HG02885 (cell line): ENCODE results near the gene CPSF7.
"Not testable (repeated sequence)": the region's sequence is repeated elsewhere in the genome, so short reads cannot be mapped to it uniquely, and the experiment has no call there.

Source experiments
- ATAC-seq: cut with Tn5 transposase; IDR thresholded peaks from one replicate; pipeline ENCODE4 v1.9.1; 2021; ENCODE audit warnings: mild to moderate bottlenecking; ENCODE audit not compliant: unreplicated experiment, poor library complexity

The CPSF7 gene

GRCh38 chr11:61429691-61430582, at the start of gene CPSF7, which contains the start of gene SDHAF2:
CPSF7 (minus strand) TSS chr11:61429975; CDS start chr11:61429235, 740 bp downstream.
SDHAF2 (plus strand) TSS chr11:61430124; CDS start chr11:61430147, 23 bp downstream.
- ATAC-seq, result peak; percentile 92

GRCh38 chr11:61477727-61478148, 48.0 kb upstream of the CPSF7 start:
- ATAC-seq, result no peak

- no peak for ATAC-seq
Observed at GRCh38 chr11:61477126-61477525, 47.4 kb upstream of the CPSF7 start.

- no peak for ATAC-seq
Observed at GRCh38 chr11:61476371-61476770, 46.6 kb upstream of the CPSF7 start.

GRCh38 chr11:61475433-61475832, 45.7 kb upstream of the CPSF7 start:
- no peak for ATAC-seq

GRCh38 chr11:61474013-61474643, 44.4 kb upstream of the CPSF7 start:
- ATAC-seq, result no peak

GRCh38 chr11:61473370-61474012, 43.7 kb upstream of the CPSF7 start:
- ATAC-seq, result no peak

- ATAC-seq, result no peak
Observed at GRCh38 chr11:61472868-61473267, 43.1 kb upstream of the CPSF7 start.

- no peak for ATAC-seq
Observed at GRCh38 chr11:61472282-61472681, 42.5 kb upstream of the CPSF7 start.

GRCh38 chr11:61468002-61468401, 38.2 kb upstream of the CPSF7 start:
- ATAC-seq, result no peak

GRCh38 chr11:61467602-61468001, 37.8 kb upstream of the CPSF7 start:
- not testable (repeated sequence) for ATAC-seq

- ATAC-seq, result no peak
Observed at GRCh38 chr11:61460986-61461385, 31.2 kb upstream of the CPSF7 start.

GRCh38 chr11:61460474-61460881, 30.7 kb upstream of the CPSF7 start:
- ATAC-seq, result no peak

GRCh38 chr11:61454520-61454919, 24.7 kb upstream of the CPSF7 start:
- no peak for ATAC-seq

- ATAC-seq, result no peak
Observed at GRCh38 chr11:61453695-61454094, 23.9 kb upstream of the CPSF7 start.

- ATAC-seq, result no peak
Observed at GRCh38 chr11:61452825-61453224, 23.1 kb upstream of the CPSF7 start.

- ATAC-seq, result no peak
Observed at GRCh38 chr11:61448552-61448927, 18.8 kb upstream of the CPSF7 start.

- no peak for ATAC-seq
Observed at GRCh38 chr11:61447601-61448551, 18.1 kb upstream of the CPSF7 start.

- ATAC-seq, result peak; percentile 64
Observed at GRCh38 chr11:61446211-61446651, 16.5 kb upstream of the CPSF7 start.

GRCh38 chr11:61445516-61445915, 15.7 kb upstream of the CPSF7 start:
- no peak for ATAC-seq
